Loucy (cell line): ENCODE results near the gene JPH2.

Experiments
- CTCF ChIP-seq: fragments of 200-600 bp; sonication (generic); conservative IDR thresholded peaks from 2 replicates; pipeline ENCODE4 v1.5.1; 2014; ENCODE audit warnings: mild to moderate bottlenecking, antibody characterized with exemption, low read length
- EZH2phosphoT487 ChIP-seq: fragments of 200-600 bp; IDR thresholded peaks from 2 replicates; pipeline ENCODE4 v1.6.1; 2018; ENCODE audit warnings: antibody characterized with exemption, mild to moderate bottlenecking, moderate library complexity, borderline replicate concordance

GRCh38 chr20:44089987-44090674, 96.9 kb downstream of the JPH2 start:
- TF ChIP-seq CTCF (no peak), EZH2phosphoT487 (no peak)
